Activated CD4-positive, alpha-beta T cell treated with anti-CD3 and anti-CD28 coated beads, Interleukin-2, amount 10 ng/mL, durations not matched to agents 7 days and 5 days (primary cell): ENCODE results near the gene HSP90AB1. TPM values are rescaled to one million over a fixed set of nuclear protein-coding genes. Genes with fewer than 3 reads are reported as not detected.

Experiments used
- CTCF ChIA-PET: fragments of 350-600 bp; sonication (Branson Sonifier 250); formaldehyde crosslinking; loops from one replicate; lab custom pipeline; 2021; ENCODE audit warnings: antibody characterized with exemption; lab: Charles Lee
- POLR2A ChIA-PET: fragments of 350-600 bp; sonication (Branson Sonifier 250); formaldehyde crosslinking; loops from one replicate; lab custom pipeline; 2021; ENCODE audit warnings: antibody characterized with exemption; lab: Charles Lee
- DNase-seq: peaks from one replicate; pipeline ENCODE4 v3.0.0-alpha.2; 2020
- H3K27ac Mint-ChIP-seq: one replicate; pipeline ENCODE4 v1.8.0; 2021; ENCODE audit warnings: mild to moderate bottlenecking, moderate library complexity, mixed read lengths
- H3K27me3 Mint-ChIP-seq: one replicate; pipeline ENCODE4 v1.8.0; 2021; ENCODE audit warnings: mixed read lengths
- H3K36me3 Mint-ChIP-seq: one replicate; pipeline ENCODE4 v1.8.0; 2021; ENCODE audit warnings: low read depth, mixed read lengths
- H3K4me1 Mint-ChIP-seq: one replicate; pipeline ENCODE4 v1.8.0; 2021; ENCODE audit warnings: mixed read lengths
- H3K4me3 Mint-ChIP-seq: one replicate; pipeline ENCODE4 v1.8.0; 2021; ENCODE audit warnings: mild to moderate bottlenecking, moderate library complexity, mixed read lengths
- H3K9me3 Mint-ChIP-seq: one replicate; pipeline ENCODE4 v1.8.0; 2021; ENCODE audit warnings: mixed read lengths
- total RNA-seq, 2 experiments: library from RNA; stranded (reverse); gene quantifications; one replicate each; pipeline ENCODE4 v1.2.3, GENCODE V29; 2021

The HSP90AB1 gene
- total RNA-seq, 2 experiments from 2014 or later, result 522 to 571 TPM

DNA sequence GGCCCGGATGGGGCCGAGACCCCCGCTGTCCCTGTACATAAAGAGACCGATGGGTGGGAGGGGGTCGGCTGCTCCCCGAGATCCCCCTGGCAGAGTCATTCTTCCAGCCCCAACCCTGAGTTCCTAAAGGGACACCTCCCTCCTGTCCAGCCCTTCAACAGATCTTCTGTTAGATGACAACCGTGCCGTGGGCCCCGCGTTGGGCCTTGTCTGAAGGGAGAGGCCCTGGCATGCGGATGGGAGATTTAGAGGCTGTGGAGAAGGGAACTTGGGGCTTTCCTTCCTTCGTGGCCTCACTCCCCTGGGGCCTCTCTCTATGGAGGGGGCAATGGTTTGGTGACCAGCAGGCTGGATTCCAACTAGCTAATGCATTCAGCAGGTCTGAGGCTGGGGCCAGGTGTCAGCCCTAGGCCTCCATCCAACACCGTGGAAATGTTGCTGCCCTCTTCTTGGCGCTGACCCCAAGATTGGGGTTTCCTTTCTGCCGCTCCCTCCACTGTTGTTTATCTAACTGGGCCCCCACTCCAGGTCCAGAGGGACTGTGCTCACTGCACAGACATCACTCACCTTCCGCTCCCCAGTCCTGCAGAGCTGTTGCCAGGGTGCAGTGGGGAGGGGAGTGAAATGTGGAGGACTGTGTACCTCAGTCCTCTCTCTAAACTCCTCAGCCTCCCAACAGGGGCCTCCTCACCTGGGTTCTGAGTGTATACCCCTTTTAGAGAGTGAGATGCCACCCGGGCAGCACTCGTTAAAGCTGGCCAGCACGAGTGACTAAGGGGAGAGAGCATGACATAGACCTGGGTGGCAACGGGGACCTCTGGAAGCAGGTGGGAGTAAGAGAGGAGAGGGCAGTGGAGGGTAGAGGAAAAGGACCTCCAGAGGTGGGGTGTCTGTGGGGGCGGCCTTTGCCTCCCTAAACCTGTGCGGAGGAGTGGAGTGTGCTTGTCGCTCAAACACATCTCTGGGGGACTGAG, 30.1 kb downstream of the HSP90AB1 start:
- peaks cover 2% of the 10 kb centered on the region for H3K4me1 Mint-ChIP-seq
- H3K27me3 Mint-ChIP-seq, result peaks cover 52% of the 10 kb centered on the region
- no peak overlapping the region for H3K4me3 Mint-ChIP-seq
- ChIA-PET CTCF (interaction anchor here (0.8 to 4.3 kb wide), 5 partner anchors 9 to 36 kb away, joined by 3 to 16 read pairs (median 3); partner anchors contain the start of gene AARS2), POLR2A (no interaction called here)
- no peaks in the 10 kb centered on the region for H3K9me3 Mint-ChIP-seq
- H3K36me3 Mint-ChIP-seq, result no peaks in the 10 kb centered on the region
- no peak overlapping the region for H3K27ac Mint-ChIP-seq
- no peak for DNase-seq

DNA sequence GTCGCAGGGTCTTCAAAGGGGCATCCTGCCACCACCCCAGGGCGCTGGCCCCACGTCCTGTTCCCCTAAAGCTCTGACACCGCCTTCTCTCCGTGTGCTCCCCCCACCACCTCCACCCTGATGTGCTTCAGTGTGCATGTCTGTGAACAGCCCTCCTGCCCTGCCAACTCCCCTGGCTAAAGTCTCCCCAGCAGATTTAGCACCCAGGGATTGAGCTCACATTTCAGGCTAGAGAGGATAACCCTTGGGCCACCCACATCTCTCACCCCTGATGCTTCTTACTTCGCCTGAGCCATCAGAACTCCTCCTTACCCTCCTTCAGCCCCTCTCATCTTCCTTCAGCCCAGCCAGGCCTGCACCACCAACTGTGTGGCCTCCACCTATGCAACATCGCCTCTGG, 30.9 kb downstream of the HSP90AB1 start:
- no peak overlapping the region for H3K27ac Mint-ChIP-seq
- H3K9me3 Mint-ChIP-seq, result no peaks in the 10 kb centered on the region
- ChIA-PET POLR2A (no interaction called here), CTCF (interaction anchor here (0.8 to 4.3 kb wide), 4 partner anchors 10 to 35 kb away, joined by 3 to 16 read pairs (median 6); partner anchors contain the start of gene AARS2)
- H3K36me3 Mint-ChIP-seq, result no peaks in the 10 kb centered on the region
- peaks cover 2% of the 10 kb centered on the region for H3K4me1 Mint-ChIP-seq
- no peak for DNase-seq
- no peak overlapping the region for H3K4me3 Mint-ChIP-seq
- H3K27me3 Mint-ChIP-seq, result peaks cover 46% of the 10 kb centered on the region

DNA sequence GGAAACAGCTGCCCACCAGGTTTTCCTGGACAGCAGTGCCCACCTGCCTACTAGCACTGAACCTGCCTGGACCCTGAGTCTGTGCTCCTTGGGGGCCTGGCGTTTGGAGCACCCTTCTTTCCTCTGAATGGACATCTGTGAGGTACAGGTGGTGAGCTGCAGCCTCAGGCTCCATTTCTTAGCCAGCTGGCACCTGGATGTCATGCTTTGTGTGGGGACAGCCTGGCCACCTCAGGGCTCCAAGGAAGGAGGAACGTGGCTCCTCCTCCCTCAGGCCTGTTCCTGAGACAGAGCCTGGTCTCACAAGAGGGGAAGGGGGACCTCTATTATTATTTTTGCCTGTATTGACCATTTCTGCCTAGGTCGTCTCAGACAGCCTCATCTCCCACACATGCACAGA, 31.4 kb downstream of the HSP90AB1 start:
- no peak overlapping the region for H3K4me3 Mint-ChIP-seq
- CTCF ChIA-PET, result interaction anchor here (0.6 to 4.3 kb wide), 5 partner anchors 10 to 603 kb away, joined by 3 to 16 read pairs (median 3); partner anchors contain the start of gene AARS2
- H3K27ac Mint-ChIP-seq, result no peak overlapping the region
- POLR2A ChIA-PET, result no interaction called here
- no peaks in the 10 kb centered on the region for H3K9me3 Mint-ChIP-seq
- no peaks in the 10 kb centered on the region for H3K36me3 Mint-ChIP-seq
- DNase-seq, result no peak
- H3K4me1 Mint-ChIP-seq, result peaks cover 2% of the 10 kb centered on the region
- peaks cover 41% of the 10 kb centered on the region for H3K27me3 Mint-ChIP-seq

DNA sequence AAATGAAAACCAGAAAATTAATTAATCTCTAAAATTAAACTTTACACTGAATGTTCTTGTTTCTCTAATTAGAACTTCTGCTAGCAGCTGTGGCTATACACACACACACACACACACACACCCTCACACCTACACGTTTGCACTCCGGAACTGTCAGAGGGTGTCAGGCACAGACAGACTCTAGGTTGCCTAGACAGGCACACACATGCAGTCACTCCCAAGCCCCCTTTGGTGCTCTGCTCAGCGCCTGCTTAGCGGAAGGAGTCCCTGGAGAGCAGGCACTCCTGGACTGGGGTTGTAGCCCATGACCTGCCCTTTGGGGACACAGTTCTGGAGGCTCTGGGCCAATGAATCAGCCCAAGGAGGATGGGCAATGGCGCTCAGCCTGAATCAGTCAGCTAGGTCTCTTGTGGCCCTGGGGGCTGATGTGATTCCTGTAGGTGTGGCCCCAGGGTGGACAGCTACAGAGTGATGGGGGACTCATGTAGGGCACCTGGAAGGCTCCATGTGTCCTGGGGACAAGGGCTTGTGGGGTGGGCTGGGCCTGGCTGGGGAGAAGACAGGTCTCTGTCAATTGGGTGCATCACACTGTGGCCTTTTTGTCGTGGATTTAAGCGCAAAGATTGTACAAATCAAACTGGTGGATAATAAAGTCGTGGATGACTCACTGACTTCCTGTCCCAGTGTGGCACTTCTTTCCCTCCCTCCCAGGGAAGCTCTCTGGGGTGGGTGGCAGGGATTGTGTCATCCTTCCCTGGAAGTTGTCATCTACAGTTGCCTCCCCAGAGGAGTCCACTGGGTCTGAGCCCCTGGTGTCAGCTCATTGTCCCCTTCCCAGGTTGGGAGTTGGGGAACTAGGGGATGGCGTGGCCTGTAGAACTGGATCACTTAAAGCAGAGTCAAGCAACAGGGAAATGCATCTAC, 32.1 kb downstream of the HSP90AB1 start:
- no peaks in the 10 kb centered on the region for H3K9me3 Mint-ChIP-seq
- peaks cover 39% of the 10 kb centered on the region for H3K27me3 Mint-ChIP-seq
- H3K4me3 Mint-ChIP-seq, result no peak overlapping the region

DNA sequence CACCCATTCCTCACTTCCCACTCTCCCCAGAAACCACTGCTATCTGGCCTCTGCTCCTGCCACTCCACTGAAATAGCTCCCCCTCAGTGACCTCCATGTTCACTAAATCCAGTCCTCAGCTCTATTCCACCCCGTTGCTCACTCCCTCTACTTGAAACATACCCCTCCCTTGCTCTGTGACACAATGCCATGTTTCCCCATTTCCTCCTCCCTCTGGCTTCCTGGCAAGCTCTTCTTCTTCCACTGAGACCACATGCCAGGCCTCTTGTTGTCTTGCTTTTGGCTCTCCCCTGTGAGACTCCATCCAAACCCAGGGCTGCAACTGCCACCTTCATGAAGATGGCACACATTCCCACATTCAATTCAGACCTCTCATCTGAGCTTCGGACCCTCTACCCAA, 37.2 kb downstream of the HSP90AB1 start:
- POLR2A ChIA-PET, result no interaction called here
- no peaks in the 10 kb centered on the region for H3K4me1 Mint-ChIP-seq
- no peaks in the 10 kb centered on the region for H3K36me3 Mint-ChIP-seq
- no peaks in the 10 kb centered on the region for H3K9me3 Mint-ChIP-seq
- CTCF ChIA-PET, result interaction anchor here (0.9 to 2.3 kb wide), 4 partner anchors 16 to 72 kb away, joined by 3 to 7 read pairs (median 3); no protein-coding TSS in a partner anchor
- DNase-seq, result no peak
- no peak overlapping the region for H3K4me3 Mint-ChIP-seq
- no peak overlapping the region for H3K27ac Mint-ChIP-seq
- H3K27me3 Mint-ChIP-seq, result peaks cover 34% of the 10 kb centered on the region

More for the DNA sequence above, 32.1 kb downstream of the HSP90AB1 start:
- ChIA-PET POLR2A (no interaction called here), CTCF (interaction anchor here (0.6 to 4.3 kb wide), 3 partner anchors 11 to 604 kb away, joined by 3 to 16 read pairs (median 3); no protein-coding TSS in a partner anchor)
- H3K4me1 Mint-ChIP-seq, result peaks cover 2% of the 10 kb centered on the region
- no peak overlapping the region for H3K27ac Mint-ChIP-seq
- no peaks in the 10 kb centered on the region for H3K36me3 Mint-ChIP-seq
- no peak for DNase-seq

DNA sequence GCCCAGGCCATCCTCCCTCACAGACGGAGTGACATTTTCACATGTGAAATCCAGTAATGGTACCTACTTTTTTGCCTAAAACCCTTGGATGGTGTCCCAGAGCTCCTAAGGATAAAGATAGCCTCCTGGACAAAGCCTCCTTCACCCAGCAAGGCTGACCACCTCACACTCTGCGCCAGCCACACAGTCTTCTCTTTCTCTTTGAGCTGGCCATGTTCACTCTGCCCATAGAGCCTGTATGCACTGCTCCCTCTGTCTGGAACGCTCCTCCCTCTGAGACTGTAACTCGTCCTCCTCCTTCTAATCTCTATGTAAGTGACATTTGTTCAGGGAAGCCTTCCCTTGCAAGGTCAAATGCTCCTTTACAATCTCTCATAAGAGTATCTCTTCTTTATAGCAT, 38.0 kb downstream of the HSP90AB1 start:
- H3K4me3 Mint-ChIP-seq, result no peak overlapping the region
- DNase-seq, result no peak
- H3K27ac Mint-ChIP-seq, result no peak overlapping the region
- ChIA-PET POLR2A (no interaction called here), CTCF (interaction anchor here (1.2 to 1.4 kb wide), 2 partner anchors 17 to 72 kb away, joined by 3 read pairs; no protein-coding TSS in a partner anchor)
- no peaks in the 10 kb centered on the region for H3K9me3 Mint-ChIP-seq
- H3K36me3 Mint-ChIP-seq, result no peaks in the 10 kb centered on the region
- no peaks in the 10 kb centered on the region for H3K4me1 Mint-ChIP-seq
- peaks cover 35% of the 10 kb centered on the region for H3K27me3 Mint-ChIP-seq

DNA sequence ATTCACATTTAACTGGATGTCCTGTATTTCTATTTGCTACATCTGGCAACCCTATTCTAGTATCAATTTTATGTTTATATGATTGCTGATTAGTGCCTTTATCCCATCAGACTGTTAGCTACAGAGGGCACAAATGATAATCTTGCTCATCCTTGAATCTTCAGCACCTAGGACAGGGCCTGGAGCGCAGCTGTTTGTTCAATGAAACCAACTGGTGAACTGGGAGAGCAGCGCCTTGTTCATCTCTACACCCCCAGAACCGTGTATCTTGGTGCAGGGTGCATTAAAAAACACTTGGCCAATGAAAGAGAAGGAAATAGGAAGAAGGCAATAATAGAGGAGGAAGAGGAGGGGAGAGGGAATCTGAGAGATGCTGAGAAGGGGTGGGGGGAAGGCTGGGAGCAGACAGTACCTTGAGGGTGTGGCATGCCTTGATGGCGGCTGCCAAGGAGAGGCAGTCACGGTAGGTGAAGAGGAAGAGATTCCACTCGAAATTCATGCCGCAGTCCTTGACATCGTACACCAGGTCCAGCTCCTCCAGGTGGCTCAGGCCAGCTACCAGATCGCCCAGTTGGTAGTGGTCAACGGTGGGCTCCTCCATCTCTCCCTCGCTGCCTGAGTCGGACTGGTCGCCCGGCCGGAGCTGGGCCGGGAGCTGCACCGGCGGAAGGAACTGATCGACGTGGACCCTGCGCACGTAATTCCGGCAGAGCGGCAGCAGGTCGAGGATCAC, 38.8 kb downstream of the HSP90AB1 start:
- Mint-ChIP-seq H3K4me3 (no peak overlapping the region), H3K27ac (no peak overlapping the region), H3K36me3 (no peaks in the 10 kb centered on the region), H3K27me3 (peaks cover 39% of the 10 kb centered on the region), H3K9me3 (no peaks in the 10 kb centered on the region), H3K4me1 (no peaks in the 10 kb centered on the region)
- CTCF ChIA-PET, result interaction anchor here (0.8 to 1.2 kb wide), 2 partner anchors 17 to 19 kb away, joined by 3 read pairs; no protein-coding TSS in a partner anchor
- POLR2A ChIA-PET, result no interaction called here
- DNase-seq, result no peak

DNA sequence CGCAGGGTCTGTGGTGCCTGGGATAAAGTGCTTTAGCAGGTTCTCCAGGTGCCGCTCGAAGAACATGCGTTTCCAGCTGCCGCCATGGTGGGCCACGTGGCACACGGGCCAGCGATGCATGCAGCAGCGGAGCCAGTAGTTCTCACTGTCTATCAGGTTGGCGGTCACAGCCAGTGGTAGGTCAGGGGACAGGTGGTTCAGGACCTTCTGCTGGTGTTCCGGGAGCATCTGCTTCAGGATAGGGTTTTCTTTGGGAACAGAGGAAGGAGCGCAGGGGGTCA, 39.3 kb downstream of the HSP90AB1 start:
- no peak for DNase-seq
- CTCF ChIA-PET, result interaction anchor here (0.8 to 1.2 kb wide), 2 partner anchors 18 to 19 kb away, joined by 3 read pairs; no protein-coding TSS in a partner anchor
- Mint-ChIP-seq H3K27me3 (peaks cover 41% of the 10 kb centered on the region), H3K27ac (no peak overlapping the region), H3K36me3 (no peaks in the 10 kb centered on the region), H3K4me3 (no peak overlapping the region), H3K9me3 (no peaks in the 10 kb centered on the region), H3K4me1 (no peaks in the 10 kb centered on the region)
- POLR2A ChIA-PET, result no interaction called here

DNA sequence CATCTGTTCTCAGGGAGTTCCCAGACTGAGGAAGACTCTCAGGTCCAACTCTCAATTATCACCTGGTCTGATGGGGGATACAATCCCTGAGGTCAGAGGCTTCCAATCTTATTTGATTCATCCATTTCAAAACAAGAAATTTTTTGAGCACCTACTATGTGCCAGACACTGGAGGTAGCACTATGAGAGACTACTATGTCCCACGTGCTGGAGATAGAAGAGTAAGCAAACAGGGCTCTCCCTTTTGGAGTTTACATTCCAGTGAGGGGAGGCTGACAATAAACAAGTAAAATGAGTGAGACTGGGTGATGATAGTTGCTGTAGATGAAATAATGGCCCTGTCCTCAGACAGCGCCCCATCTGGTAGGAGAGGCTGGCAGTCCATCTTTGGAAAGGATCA, 39.8 kb downstream of the HSP90AB1 start:
- no peak for DNase-seq
- Mint-ChIP-seq H3K4me1 (no peaks in the 10 kb centered on the region), H3K27ac (no peak overlapping the region), H3K36me3 (no peaks in the 10 kb centered on the region), H3K9me3 (no peaks in the 10 kb centered on the region), H3K4me3 (no peak overlapping the region), H3K27me3 (peaks cover 44% of the 10 kb centered on the region)
- POLR2A ChIA-PET, result no interaction called here
- CTCF ChIA-PET, result no interaction called here

DNA sequence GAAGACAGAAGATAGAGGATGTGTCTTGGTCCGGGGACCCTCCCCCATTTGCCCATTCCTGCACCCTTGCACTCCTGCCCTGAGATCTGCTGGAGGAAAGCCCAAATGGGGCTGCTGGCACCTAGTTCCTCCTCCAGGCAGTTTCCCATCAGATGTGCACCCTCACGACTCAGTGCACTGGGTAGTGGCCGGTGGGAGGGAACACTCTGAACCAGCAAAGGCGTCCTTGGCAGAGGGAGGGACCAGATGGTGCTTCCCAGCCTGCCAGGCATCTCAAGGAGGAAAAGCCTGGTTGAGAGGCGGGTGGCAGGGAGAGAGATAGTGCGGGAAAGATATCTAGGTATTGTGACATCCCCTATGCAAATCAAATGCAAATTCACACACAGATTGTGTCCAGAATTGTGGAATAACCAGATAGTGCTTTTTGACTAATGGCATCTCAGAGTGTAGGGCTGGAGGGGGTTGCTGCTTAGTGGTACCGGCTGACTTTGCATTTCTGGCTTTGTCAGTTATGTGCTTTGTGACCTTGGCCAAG, 42.9 kb downstream of the HSP90AB1 start:
- CTCF ChIA-PET, result no interaction called here
- no peak overlapping the region for H3K27ac Mint-ChIP-seq
- H3K36me3 Mint-ChIP-seq, result no peaks in the 10 kb centered on the region
- no peaks in the 10 kb centered on the region for H3K4me1 Mint-ChIP-seq
- peaks cover 48% of the 10 kb centered on the region for H3K27me3 Mint-ChIP-seq
- DNase-seq, result no peak
- POLR2A ChIA-PET, result no interaction called here
- no peaks in the 10 kb centered on the region for H3K9me3 Mint-ChIP-seq
- no peak overlapping the region for H3K4me3 Mint-ChIP-seq

DNA sequence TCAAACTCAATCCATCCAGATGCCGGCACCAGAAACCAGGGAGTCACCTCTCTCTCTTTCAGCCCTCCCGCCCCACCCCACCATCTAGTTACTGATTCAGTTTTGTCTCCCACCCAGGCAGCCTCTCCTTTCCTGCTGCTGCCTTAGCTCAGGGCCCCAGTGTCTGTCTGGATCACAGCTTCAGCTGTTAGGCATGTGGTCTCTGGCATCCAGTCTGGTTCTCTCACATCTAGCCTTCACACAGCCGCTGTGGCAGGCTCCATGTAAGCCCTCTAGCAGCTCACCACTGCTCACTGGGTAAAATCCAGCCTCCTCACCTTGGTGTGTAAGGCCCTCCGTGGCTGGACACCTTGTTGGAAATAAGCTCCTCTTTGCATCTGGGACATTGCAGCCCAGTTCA, 44.9 kb downstream of the HSP90AB1 start:
- H3K27ac Mint-ChIP-seq, result no peak overlapping the region
- H3K9me3 Mint-ChIP-seq, result no peaks in the 10 kb centered on the region
- H3K36me3 Mint-ChIP-seq, result no peaks in the 10 kb centered on the region
- no peak overlapping the region for H3K4me3 Mint-ChIP-seq
- DNase-seq, result no peak
- POLR2A ChIA-PET, result no interaction called here
- peaks cover under 1% of the 10 kb centered on the region for H3K4me1 Mint-ChIP-seq
- CTCF ChIA-PET, result interaction anchor here (1.0 to 2.7 kb wide), 2 partner anchors 13 to 21 kb away, joined by 3 to 7 read pairs; partner anchors contain the start of gene AARS2
- peaks cover 61% of the 10 kb centered on the region for H3K27me3 Mint-ChIP-seq
